ENCODE results near the gene FAM156B. TPM values are rescaled to one million over a fixed set of nuclear protein-coding genes. Genes with fewer than 3 reads are reported as not detected.

Gene FAM156B, protein sequence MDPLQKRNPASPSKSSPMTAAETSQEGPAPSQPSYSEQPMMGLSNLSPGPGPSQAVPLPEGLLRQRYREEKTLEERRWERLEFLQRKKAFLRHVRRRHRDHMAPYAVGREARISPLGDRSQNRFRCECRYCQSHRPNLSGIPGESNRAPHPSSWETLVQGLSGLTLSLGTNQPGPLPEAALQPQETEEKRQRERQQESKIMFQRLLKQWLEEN
- total RNA-seq (2022; extraction: Qiagen RNA extraction) = 3.7 to 9.5 TPM (median 7.2 TPM) in 5 replicates

DNA sequence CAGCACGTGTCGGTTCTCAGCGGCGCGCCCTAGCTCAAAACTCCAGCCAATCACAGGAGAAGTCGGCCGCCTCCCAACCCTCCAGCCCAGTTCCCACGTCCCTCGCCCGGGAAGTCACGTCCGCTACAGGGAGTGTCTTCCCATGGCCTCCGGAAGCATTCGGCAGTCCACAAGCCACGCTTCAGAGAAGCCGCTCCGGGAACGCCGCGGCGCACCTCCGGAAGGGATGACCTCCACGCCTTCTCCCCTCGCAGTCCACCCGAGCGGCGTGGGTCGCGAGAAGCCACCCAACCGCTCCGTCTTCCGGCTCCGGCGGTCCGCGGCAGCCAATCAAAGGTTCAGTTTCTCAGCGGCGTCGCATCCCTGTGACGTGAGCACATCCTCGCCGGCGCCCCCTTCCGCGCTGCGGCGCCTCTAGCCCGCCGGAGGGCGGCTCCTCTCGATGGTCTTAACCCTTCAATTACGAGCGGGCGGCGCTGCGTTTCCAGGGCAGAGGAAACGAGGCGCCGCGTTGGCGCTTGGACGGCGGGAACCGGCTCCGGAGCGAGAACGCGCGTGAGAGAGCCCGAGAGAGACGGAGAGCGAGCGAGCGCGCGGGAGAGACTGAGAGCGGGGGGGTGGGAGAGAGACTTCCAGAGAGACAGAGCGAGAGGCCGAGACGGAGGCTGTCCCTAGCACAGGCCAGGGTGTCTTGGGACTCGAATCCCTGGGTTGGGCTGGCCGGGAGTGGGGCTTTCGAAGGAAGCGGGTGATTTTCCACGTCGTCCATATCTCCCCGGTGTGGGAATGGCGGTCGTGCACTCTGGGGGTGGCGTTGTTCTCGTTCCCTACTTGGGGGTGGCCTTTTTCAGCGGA is at the start of gene FAM156B:
Gene FAM156B, plus strand, starts transcription at position 476 of the 855 bp plus-strand sequence. CDS start 9,896 bp downstream, outside the sequence.

DNA sequence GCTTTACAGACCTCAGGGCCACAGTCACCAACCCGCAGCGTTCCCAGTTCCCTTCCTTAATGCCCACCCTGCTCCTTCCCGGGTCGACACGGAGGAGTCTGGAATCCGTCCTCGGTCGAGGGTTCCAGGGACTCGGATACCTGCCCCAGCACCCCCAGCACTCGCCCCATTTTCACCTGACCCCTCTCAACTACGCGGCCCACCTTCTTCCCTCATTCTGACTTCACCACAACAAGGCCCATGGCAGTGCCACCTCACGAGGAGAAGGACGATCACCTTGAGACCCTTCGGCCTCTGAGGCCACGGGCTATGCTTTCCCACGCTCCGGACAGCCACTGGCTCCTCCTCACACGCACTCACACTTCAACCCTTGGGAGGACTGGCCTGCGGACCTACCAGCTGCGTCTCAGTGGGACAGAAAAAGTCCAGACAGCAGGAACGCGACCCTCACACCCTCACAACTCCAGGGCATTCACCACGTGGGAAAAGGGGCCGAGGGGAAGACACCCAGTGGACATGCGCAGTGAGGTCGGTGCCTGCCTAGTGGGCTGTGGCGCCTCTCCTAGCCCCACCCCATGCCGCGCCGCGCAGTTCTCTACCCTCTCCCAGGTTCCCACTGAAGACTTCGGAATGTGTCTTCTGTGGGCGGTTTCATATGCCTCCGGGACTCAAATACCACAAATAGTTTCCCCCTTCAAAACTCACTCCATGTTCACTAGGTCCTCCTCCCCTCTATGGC is 29.4 kb upstream of the FAM156B start, which contains the start of gene XAGE3:
Gene XAGE3, minus strand, starts transcription at position 474 of the 739 bp plus-strand sequence. CDS start 950 bp downstream, outside the sequence.

Other genes with a start within 250 kb of the FAM156B start
- gene SSX7, start 242.4 kb upstream of the FAM156B start, total RNA-seq (2022; extraction: Qiagen RNA extraction) = not detected in 5 replicates
- gene SSX2, start 190.2 kb upstream of the FAM156B start, total RNA-seq (2022; extraction: Qiagen RNA extraction) = not detected in 5 replicates
- not detected in 5 replicates for gene SSX2B, start 146.1 kb upstream of the FAM156B start, total RNA-seq (2022; extraction: Qiagen RNA extraction)
- not detected in 5 replicates for gene SPANXN5, start 99.9 kb upstream of the FAM156B start, total RNA-seq (2022; extraction: Qiagen RNA extraction)
- gene XAGE5, start 86.0 kb upstream of the FAM156B start, total RNA-seq (2022; extraction: Qiagen RNA extraction) = not detected in 5 replicates
- gene XAGE3, start 29.2 kb upstream of the FAM156B start, total RNA-seq (2022; extraction: Qiagen RNA extraction) = not detected in 5 replicates
- 14.7 to 20.6 TPM (median 17.5 TPM) in 5 replicates for gene FAM156A, start 61.2 kb downstream of the FAM156B start, total RNA-seq (2022; extraction: Qiagen RNA extraction)
- gene GPR173, start 151.5 kb downstream of the FAM156B start, total RNA-seq (2022; extraction: Qiagen RNA extraction) = not detected in 5 replicates
- gene TSPYL2, start 185.0 kb downstream of the FAM156B start, total RNA-seq (2022; extraction: Qiagen RNA extraction) = 23.3 to 36.7 TPM (median 33.6 TPM) in 5 replicates
- 1.2 to 2.1 TPM (median 1.5 TPM) in 5 replicates for gene KANTR, start 196.8 kb downstream of the FAM156B start, total RNA-seq (2022; extraction: Qiagen RNA extraction)